PC-9 (cell line): Measurements from ENCODE around the gene ACTG1. TPM values are rescaled to one million over a fixed set of nuclear protein-coding genes. Genes with fewer than 3 reads are reported as not detected.

Source experiments
- BruUV-seq: library from RNA; stranded (reverse); fragments of 400-500 nt; replicated peaks from 2 replicates; lab custom pipeline; 2021; lab: Mats Ljungman, UMichigan
- CTCF ChIA-PET: fragments of 300-600 bp; sonication (Branson Sonifier 250); formaldehyde crosslinking; loops from one replicate; lab custom pipeline; 2022; ENCODE audit warnings: antibody characterized with exemption; lab: Charles Lee
- POLR2A ChIA-PET: fragments of 300-600 bp; sonication (Branson Sonifier 250); formaldehyde crosslinking; loops from one replicate; lab custom pipeline; 2022; ENCODE audit warnings: antibody characterized with exemption; ENCODE audit not compliant: unreplicated experiment; lab: Charles Lee
- DNase-seq, 2 experiments: peaks; one replicate each; pipeline versions ENCODE4 v3.0.0 to v3.0.0-alpha.2; 2015 to 2022; ENCODE audit warnings: mixed read lengths in 1 of 2
- H2AFZ ChIP-seq: fragments of 200-600 bp; sonication (generic); 2 replicates; pipeline ENCODE4 v1.8.1; 2017; ENCODE audit warnings: antibody characterized with exemption
- H3F3A ChIP-seq: fragments of 200-600 bp; sonication (generic); 2 replicates; pipeline ENCODE4 v1.8.1; 2017; ENCODE audit warnings: antibody characterized with exemption, mild to moderate bottlenecking, low read depth; ENCODE audit not compliant: insufficient read depth
- H3K27ac ChIP-seq: fragments of 200-600 bp; sonication (generic); 2 replicates; pipeline ENCODE4 v1.6.1; 2016; ENCODE audit warnings: mixed run types
- H3K27me3 ChIP-seq: fragments of 200-600 bp; sonication (generic); 2 replicates; pipeline ENCODE4 v1.6.1; 2016; ENCODE audit warnings: low read depth, mixed run types; ENCODE audit not compliant: insufficient read depth
- H3K36me3 ChIP-seq: fragments of 200-600 bp; sonication (generic); 2 replicates; pipeline ENCODE4 v1.6.1; 2016; ENCODE audit warnings: low read depth, mixed run types
- H3K4me1 ChIP-seq: fragments of 200-600 bp; sonication (generic); replicated peaks from 2 replicates; pipeline ENCODE4 v1.6.1; 2016; ENCODE audit warnings: mixed run types; ENCODE audit not compliant: insufficient read depth
- H3K4me2 ChIP-seq: fragments of 200-600 bp; sonication (generic); 2 replicates; pipeline ENCODE4 v1.6.1; 2017; ENCODE audit warnings: mixed run types
- H3K4me3 ChIP-seq: fragments of 200-600 bp; sonication (generic); 2 replicates; pipeline ENCODE4 v1.6.1; 2016; ENCODE audit warnings: mixed run types
- H3K79me2 ChIP-seq: fragments of 200-600 bp; sonication (generic); 2 replicates; pipeline ENCODE4 v1.6.1; 2017; ENCODE audit warnings: low read depth, mixed run types
- H3K9me2 ChIP-seq: fragments of 200-600 bp; sonication (generic); 2 replicates; pipeline ENCODE4 v1.8.1; 2017; ENCODE audit warnings: mild to moderate bottlenecking; ENCODE audit not compliant: insufficient read depth
- H3K9me3 ChIP-seq: fragments of 200-600 bp; sonication (generic); 2 replicates; pipeline ENCODE4 v1.8.1; 2016; ENCODE audit warnings: low read depth; ENCODE audit not compliant: insufficient read depth
- H4K20me1 ChIP-seq: fragments of 200-600 bp; sonication (generic); 2 replicates; pipeline ENCODE4 v1.8.1; 2017; ENCODE audit not compliant: insufficient read depth
- EZH2 ChIP-seq: fragments of 200-600 bp; sonication (generic); IDR thresholded peaks from 2 replicates; pipeline ENCODE4 v1.8.0; 2017; ENCODE audit warnings: antibody characterized with exemption, low read depth
- intact Hi-C: fragments of 100-400 bp; cut with micrococcal nuclease; formaldehyde crosslinking; loops from one replicate; pipeline ENCODE4 v1.10.0; 2022; ENCODE audit not compliant: unreplicated experiment
- total RNA-seq: library from RNA; stranded (reverse); gene quantifications from 2 replicates; pipeline ENCODE4 v1.2.3, GENCODE V29; 2021
- TF ChIP-seq, protein P1 (sequence below): fragments of 200-600 bp; sonication (generic); conservative IDR thresholded peaks from 2 replicates; pipeline ENCODE4 v1.6.1; 2017; ENCODE audit warnings: mixed run types, antibody characterized with exemption, mild to moderate bottlenecking, moderate library complexity

Gene ACTG1
- total RNA-seq, 1 experiment from 2014 or later: 3,629 TPM

DNA sequence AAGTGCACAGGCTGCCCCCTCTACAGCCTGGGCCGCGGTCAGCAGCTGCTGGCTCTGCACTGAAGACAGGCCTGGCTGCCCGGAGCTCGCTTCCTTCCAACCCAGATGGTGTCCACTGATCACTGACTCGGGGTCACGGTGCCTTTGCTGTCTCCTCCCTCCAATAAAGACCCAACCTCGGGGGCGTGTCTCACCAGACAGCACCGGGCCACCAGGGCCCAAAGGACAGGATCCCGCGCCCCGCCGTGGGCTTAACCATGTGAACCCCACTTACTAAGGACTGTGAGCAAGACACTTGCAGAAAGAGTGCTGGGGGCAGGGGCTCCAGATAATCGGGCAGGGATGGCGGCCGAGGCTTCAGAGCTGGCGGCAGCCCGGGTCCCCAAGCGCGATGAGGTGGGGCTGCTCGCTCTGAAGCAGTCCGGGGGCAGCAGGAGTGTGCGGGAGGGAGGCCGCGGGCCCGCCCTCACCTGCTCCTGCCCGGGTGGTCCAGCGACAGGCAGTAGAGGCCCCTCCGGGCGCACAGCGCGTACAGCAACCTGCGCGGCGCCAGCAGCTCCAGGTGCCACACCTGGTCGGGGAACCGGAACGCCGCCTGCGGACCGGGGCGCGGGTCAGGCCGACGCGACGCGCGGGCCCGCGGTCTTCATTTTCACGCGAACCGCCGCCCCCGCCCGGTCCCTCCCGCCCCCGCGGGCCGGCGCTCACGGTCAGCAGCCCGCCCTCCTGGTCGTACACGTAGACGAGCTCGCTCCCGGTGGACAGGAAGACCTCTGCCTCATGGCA, 39.1 kb upstream of the ACTG1 start:
- H3K4me3 ChIP-seq: peak overlapping the region; percentile 62
- no peak overlapping the region for H3K27ac ChIP-seq
- intact Hi-C loops: loop anchor here (2.0 kb wide), 1 partner anchor 33 kb away; no protein-coding TSS in a partner anchor
- peaks cover 10% of the 10 kb centered on the region for H3K4me1 ChIP-seq
- H3K27me3 ChIP-seq: no peaks in the 10 kb centered on the region
- peak in 1 of 2 experiments; percentile 35 for DNase-seq
- no peaks in the 10 kb centered on the region for H3K9me2 ChIP-seq
- no peaks in the 10 kb centered on the region for H3K9me3 ChIP-seq
- H3K79me2 ChIP-seq: peaks cover 7% of the 10 kb centered on the region; the same call in 1 of the 2 replicates
- BruUV-seq: TSS peak; percentile 6
- H3K4me2 ChIP-seq: peak overlapping the region; percentile 90
- ChIA-PET CTCF (interaction anchor here (0.7 to 1.7 kb wide), 3 partner anchors 49 to 313 kb away, joined by 3 to 5 read pairs (median 3); partner anchors contain the start of genes NDUFAF8 and TEPSIN), POLR2A (interaction anchor here (0.6 to 1.1 kb wide), 3 partner anchors 15 to 1227 kb away, joined by 3 to 24 read pairs (median 4); no protein-coding TSS in a partner anchor)
- H2AFZ ChIP-seq: peak overlapping the region; percentile 71; the same call in 1 of the 2 replicates
- TF ChIP-seq, protein P1, sequence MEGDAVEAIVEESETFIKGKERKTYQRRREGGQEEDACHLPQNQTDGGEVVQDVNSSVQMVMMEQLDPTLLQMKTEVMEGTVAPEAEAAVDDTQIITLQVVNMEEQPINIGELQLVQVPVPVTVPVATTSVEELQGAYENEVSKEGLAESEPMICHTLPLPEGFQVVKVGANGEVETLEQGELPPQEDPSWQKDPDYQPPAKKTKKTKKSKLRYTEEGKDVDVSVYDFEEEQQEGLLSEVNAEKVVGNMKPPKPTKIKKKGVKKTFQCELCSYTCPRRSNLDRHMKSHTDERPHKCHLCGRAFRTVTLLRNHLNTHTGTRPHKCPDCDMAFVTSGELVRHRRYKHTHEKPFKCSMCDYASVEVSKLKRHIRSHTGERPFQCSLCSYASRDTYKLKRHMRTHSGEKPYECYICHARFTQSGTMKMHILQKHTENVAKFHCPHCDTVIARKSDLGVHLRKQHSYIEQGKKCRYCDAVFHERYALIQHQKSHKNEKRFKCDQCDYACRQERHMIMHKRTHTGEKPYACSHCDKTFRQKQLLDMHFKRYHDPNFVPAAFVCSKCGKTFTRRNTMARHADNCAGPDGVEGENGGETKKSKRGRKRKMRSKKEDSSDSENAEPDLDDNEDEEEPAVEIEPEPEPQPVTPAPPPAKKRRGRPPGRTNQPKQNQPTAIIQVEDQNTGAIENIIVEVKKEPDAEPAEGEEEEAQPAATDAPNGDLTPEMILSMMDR: no peak
- no peak for TF ChIP-seq EZH2
- no peaks in the 10 kb centered on the region for H3K36me3 ChIP-seq
- H3F3A ChIP-seq: peaks cover 31% of the 10 kb centered on the region
- H4K20me1 ChIP-seq: no peaks in the 10 kb centered on the region

DNA sequence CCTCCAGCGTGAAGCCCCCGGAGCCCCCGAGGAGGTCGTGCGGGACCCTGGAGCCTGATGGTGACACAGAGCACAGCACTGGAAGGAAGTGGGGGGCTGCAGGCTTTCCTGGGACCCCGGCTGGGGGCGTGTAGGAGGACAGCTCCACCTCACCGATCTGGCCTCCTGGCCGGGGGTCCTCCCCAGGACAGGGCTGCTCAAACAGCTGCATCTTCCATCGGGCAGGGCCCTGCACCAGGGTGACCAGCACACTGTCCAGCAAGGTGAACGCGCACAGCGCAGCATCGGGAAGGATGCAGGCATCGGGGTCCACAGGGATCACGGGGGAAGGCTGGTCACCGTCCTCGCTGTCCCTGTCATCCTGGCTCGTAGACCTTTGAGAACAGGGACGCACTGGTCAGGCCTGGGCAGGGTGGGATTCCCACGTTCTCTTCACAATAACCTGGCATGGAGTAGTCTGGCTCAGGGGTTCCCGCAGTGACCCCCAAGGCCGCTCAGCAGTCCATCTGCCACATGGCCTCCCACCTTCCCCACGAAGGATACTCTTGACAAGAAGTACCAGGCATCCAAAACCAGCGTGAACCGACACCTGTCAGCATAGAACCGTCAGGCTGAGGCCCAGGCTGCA, 38.3 kb upstream of the ACTG1 start:
- POLR2A ChIA-PET: no interaction called here
- Histone ChIP-seq H3K27me3 (no peaks in the 10 kb centered on the region), H3K36me3 (no peaks in the 10 kb centered on the region), H3K4me3 (peak overlapping the region; percentile 62), H4K20me1 (no peaks in the 10 kb centered on the region), H3K9me2 (no peaks in the 10 kb centered on the region), H3F3A (peaks cover 24% of the 10 kb centered on the region), H3K27ac (no peak overlapping the region), H3K4me1 (peaks cover 10% of the 10 kb centered on the region), H2AFZ (no peak overlapping the region), H3K79me2 (peaks cover 7% of the 10 kb centered on the region; the same call in 1 of the 2 replicates), H3K9me3 (no peaks in the 10 kb centered on the region), H3K4me2 (peak overlapping the region; percentile 90)
- DNase-seq: no peak
- TF ChIP-seq EZH2: no peak
- TF ChIP-seq, protein P1: no peak
- intact Hi-C loops: no loop called here
- no TSS peak for BruUV-seq
- CTCF ChIA-PET: interaction anchor here (1.7 kb wide), 1 partner anchor 50 kb away, joined by 5 read pairs; no protein-coding TSS in a partner anchor

DNA sequence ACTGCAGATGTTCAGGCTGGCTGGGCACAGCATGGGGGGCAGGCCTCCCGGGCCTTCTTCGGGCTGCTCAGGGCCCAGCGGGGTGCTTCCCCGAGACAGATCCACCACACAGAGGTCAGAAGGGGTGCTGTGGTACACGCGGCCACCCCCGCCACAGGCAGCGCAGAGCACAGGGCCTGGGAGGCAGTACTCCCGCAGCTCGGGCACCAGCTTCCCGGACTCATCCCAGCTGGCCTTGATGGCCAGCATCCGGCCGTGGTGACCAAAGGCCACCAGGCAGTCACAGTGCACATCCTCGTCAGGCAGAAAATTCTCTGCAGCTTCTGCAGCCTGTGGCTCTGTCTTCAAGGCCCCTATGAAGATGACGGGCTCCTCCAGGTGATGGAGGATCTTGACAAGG, 37.7 kb upstream of the ACTG1 start:
- ChIA-PET CTCF (no interaction called here), POLR2A (no interaction called here)
- peaks cover 7% of the 10 kb centered on the region; the same call in 1 of the 2 replicates for H3K79me2 ChIP-seq
- peaks cover 17% of the 10 kb centered on the region for H3F3A ChIP-seq
- TF ChIP-seq, protein P1: no peak
- no peak for TF ChIP-seq EZH2
- no peak overlapping the region for H3K4me3 ChIP-seq
- no peaks in the 10 kb centered on the region for H3K9me3 ChIP-seq
- BruUV-seq: no TSS peak
- H2AFZ ChIP-seq: no peak overlapping the region
- no peaks in the 10 kb centered on the region for H3K9me2 ChIP-seq
- H3K27ac ChIP-seq: no peak overlapping the region
- H3K27me3 ChIP-seq: no peaks in the 10 kb centered on the region
- intact Hi-C loops: no loop called here
- no peak overlapping the region for H3K4me2 ChIP-seq
- no peak for DNase-seq
- H3K36me3 ChIP-seq: no peaks in the 10 kb centered on the region
- H3K4me1 ChIP-seq: peaks cover 10% of the 10 kb centered on the region
- H4K20me1 ChIP-seq: no peaks in the 10 kb centered on the region
